D721Med (cell line): ENCODE data around the gene MCRIP1.

Experiments used
- DNase-seq: peaks from one replicate; pipeline ENCODE4 v3.0.0; 2011; ENCODE audit warnings: low spot score; ENCODE audit not compliant: insufficient read length
- FAIRE-seq: peaks from 2 replicates; lab custom pipeline; 2011; peaks lifted over from hg19 to GRCh38; lab: Jason Lieb, UNC
- TF ChIP-seq, protein P1 (sequence below): IDR thresholded peaks from 2 replicates; pipeline ENCODE4 v1.5.1; 2012; ENCODE audit warnings: mild to moderate bottlenecking, control low read depth; ENCODE audit not compliant: insufficient read depth; ENCODE audit errors: missing control alignments

Gene MCRIP1, protein sequence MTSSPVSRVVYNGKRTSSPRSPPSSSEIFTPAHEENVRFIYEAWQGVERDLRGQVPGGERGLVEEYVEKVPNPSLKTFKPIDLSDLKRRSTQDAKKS

DNA sequence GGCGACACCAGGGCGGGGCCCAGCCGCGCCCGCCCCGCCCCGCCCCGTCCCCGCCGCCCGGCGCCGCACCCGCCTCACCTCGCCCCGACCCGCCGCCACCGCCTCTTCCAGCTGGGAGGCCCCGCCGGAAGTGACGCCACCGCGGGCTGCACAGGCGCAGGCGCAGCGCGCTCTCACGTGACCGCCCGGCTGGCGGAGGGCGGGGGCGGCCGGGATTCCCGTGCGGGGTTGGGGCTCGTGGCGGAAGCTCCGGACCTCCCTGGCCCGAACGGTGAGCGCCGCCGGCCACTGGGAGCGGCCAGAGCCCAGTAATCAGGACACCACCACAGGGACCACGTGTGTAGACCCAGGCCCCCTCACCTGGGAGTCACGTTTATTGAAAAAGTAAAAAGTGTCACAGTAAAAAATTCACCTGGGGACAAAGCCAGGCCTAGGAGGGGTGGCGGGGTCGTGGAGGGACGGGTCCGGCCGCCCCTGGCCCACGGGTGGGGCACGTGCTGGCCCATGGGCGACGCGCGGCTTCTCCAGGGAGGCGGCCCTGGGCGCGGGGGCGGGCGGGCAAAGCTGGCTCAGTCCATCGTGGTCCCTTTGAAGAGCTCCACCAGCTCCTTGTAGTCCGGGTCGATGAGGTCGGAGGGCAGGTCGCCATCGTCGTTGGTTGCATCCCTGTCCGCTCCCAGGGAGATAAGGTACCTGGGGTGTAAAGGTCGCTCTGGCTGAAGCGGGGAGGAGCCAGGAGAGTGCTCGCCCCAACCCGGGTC is at the start of gene MCRIP1:
Gene MCRIP1 (minus strand): TSS at position 132 of the 761 bp plus-strand sequence. CDS start 8,785 bp downstream, outside the sequence.
- TF ChIP-seq, protein P1, sequence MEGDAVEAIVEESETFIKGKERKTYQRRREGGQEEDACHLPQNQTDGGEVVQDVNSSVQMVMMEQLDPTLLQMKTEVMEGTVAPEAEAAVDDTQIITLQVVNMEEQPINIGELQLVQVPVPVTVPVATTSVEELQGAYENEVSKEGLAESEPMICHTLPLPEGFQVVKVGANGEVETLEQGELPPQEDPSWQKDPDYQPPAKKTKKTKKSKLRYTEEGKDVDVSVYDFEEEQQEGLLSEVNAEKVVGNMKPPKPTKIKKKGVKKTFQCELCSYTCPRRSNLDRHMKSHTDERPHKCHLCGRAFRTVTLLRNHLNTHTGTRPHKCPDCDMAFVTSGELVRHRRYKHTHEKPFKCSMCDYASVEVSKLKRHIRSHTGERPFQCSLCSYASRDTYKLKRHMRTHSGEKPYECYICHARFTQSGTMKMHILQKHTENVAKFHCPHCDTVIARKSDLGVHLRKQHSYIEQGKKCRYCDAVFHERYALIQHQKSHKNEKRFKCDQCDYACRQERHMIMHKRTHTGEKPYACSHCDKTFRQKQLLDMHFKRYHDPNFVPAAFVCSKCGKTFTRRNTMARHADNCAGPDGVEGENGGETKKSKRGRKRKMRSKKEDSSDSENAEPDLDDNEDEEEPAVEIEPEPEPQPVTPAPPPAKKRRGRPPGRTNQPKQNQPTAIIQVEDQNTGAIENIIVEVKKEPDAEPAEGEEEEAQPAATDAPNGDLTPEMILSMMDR: no peak
- DNase-seq (peak; percentile 98), FAIRE-seq (no peak)

DNA sequence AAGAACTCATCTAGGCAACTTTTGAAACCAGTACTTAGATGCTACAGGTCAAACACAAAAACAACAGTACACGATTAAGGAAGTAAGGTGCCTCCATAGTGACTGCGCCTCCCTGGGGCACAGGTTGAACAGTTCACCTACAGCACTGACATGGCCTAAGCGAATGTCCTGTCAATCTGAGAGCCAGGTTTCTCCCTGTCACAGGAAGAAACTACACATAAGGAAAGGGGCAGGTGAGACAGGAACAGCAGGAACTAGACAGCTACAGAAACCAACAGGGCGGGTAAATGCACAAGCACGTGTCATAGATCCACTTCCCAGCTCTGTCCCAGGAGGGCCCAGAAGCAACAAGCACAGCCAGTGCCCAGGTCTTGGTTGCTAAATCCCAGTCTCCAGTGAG is 46.0 kb upstream of the MCRIP1 start:
- TF ChIP-seq, protein P1: no peak
- no peak for FAIRE-seq

DNA sequence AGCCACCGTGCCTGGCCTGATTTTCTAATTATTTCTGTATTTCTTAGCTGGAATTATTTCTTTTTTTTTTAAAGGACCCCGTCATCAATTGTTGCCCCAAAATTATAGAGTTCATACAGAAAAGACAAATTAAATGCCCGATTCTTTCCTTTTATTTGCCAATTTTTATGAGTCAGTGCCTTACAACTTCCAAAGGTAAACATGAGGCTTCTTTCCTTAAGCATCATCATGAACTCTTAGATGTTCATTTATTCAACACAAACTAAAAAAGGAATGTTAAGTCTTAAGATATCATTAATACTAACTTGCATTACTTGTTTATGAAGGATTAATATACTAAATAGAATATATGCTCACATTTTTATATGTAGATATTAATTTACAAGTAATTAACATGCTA is 45.2 kb upstream of the MCRIP1 start:
- TF ChIP-seq, protein P1: no peak
- DNase-seq: no peak
- FAIRE-seq: no peak

More for the DNA sequence above, 46.0 kb upstream of the MCRIP1 start:
- no peak for DNase-seq

- FAIRE-seq (no peak), DNase-seq (no peak)
- TF ChIP-seq, protein P1: no peak
Measured at GRCh38 chr17:81877569-81877968, 44.5 kb upstream of the MCRIP1 start.

DNA sequence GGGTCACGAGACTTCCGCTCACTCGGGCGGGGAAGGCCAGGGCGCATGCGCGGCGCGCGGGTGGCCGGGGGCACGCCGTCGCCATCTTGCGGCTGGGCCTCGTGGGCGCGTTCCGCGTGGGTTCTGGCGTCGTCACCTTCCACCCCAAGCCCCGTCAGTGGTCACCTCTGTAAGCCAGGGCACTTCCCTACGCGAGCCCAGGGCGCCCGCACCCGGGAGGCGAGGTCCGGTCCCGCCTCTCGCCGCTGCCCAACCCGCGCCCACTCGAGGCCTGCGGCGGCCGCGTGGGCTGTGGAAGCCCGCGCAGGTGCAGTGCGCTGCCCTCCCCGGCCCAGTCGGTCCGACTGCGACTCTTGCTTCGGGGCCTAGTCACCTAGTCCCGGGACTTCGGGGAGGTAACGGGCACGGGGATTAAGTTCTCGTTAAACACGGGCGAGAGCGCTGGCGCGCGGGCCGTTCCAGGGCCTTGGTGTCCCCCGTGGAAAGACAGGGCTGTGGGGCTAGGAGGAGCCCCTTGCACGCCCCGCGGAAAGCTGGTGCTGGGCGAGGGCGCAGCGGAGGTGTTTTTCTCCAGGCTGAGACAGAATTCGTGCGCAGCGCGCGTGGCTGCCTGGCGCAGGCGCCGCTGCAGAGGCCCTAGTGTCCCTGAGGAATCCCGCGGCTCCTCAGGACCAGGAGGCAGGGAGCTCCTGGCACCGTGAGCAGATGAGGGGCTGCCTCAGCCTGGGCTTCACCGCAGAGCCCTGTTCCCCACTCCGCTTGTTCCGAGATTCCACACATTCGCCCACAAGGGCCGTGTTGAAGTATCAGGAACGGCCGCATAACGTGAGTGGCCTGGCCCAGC is 38.5 kb upstream of the MCRIP1 start:
- FAIRE-seq: no peak
- DNase-seq: peak; percentile 95
- TF ChIP-seq, protein P1: peak; percentile 27

GRCh38 chr17:81870981-81871386 is 37.9 kb upstream of the MCRIP1 start, which contains the start of gene ARHGDIA:
Gene ARHGDIA, minus strand, starts transcription at chr17:81871337. Its CDS starts 1,407 bp downstream, at chr17:81869930.
- TF ChIP-seq, protein P1: no peak
- FAIRE-seq: no peak
- no peak for DNase-seq
